Natural killer cell (primary cell): ENCODE data around the gene GLYR1. TPM values are rescaled to one million over a fixed set of nuclear protein-coding genes. Genes with fewer than 3 reads are reported as not detected.
"Not testable (repeated sequence)": the region's sequence is repeated elsewhere in the genome, so short reads cannot be mapped to it uniquely, and the experiment has no call there.

Experiments used
- ATAC-seq, 3 donors: fragments of 150-1000 bp in 2 of 3; fragments of 200-7000 bp in 1 of 3; cut with Tn5 transposase; 1 replicate in 1 of 3; 2 replicates in 2 of 3; pipeline ENCODE4 v1.10.0; 2021; ENCODE audit warnings: mild to moderate bottlenecking in 2 of 3, moderate library complexity in 2 of 3
- DNase-seq, 2 donors: peaks; one replicate each; pipeline versions ENCODE4 v3.0.0 to v3.0.0-alpha.2; 2013 to 2021; ENCODE audit warnings: mixed read lengths in 1 of 2
- H3K27ac ChIP-seq: one replicate; pipeline ENCODE4 v1.5.1; 2013; ENCODE audit warnings: mild to moderate bottlenecking, low read length
- H3K27me3 ChIP-seq: one replicate; pipeline ENCODE4 v1.6.1; 2013; ENCODE audit warnings: low read length; ENCODE audit not compliant: control insufficient read depth, insufficient read depth
- H3K36me3 ChIP-seq: one replicate; pipeline ENCODE4 v1.6.1; 2013; ENCODE audit warnings: low read length; ENCODE audit not compliant: control insufficient read depth, insufficient read depth
- H3K4me1 ChIP-seq: one replicate; pipeline ENCODE4 v1.6.1; 2013; ENCODE audit warnings: low read length; ENCODE audit not compliant: control insufficient read depth, insufficient read depth
- H3K4me3 ChIP-seq: one replicate; pipeline ENCODE4 v1.5.1; 2013; ENCODE audit warnings: low read length
- H3K9me3 ChIP-seq: one replicate; pipeline ENCODE4 v1.6.1; 2013; ENCODE audit warnings: low read length; ENCODE audit not compliant: control insufficient read depth, insufficient read depth
- H3K27ac Mint-ChIP-seq, 2 donors: one replicate each; pipeline ENCODE4 v1.8.0; 2022; ENCODE audit warnings: mild to moderate bottlenecking in 2 of 2, mixed read lengths in 2 of 2, moderate library complexity in 1 of 2
- H3K27me3 Mint-ChIP-seq, 2 donors: one replicate each; pipeline ENCODE4 v1.8.0; 2022; ENCODE audit warnings: low read depth in 2 of 2, mixed read lengths in 2 of 2
- H3K36me3 Mint-ChIP-seq: one replicate; pipeline ENCODE4 v1.8.0; 2022; ENCODE audit warnings: mixed read lengths
- H3K4me1 Mint-ChIP-seq, 2 donors: one replicate each; pipeline ENCODE4 v1.8.0; 2022; ENCODE audit warnings: mixed read lengths in 2 of 2
- H3K4me3 Mint-ChIP-seq: one replicate; pipeline ENCODE4 v1.8.0; 2022; ENCODE audit warnings: mild to moderate bottlenecking, moderate library complexity, mixed read lengths
- H3K9me3 Mint-ChIP-seq, 2 donors: one replicate each; pipeline ENCODE4 v1.8.0; 2022; ENCODE audit warnings: mixed read lengths in 2 of 2
- CTCF ChIP-seq: fragments of 200-600 bp; IDR thresholded peaks from one replicate; pipeline ENCODE4 v1.8.0; 2022; ENCODE audit warnings: antibody characterized with exemption
- WGBS: methylation state at CpG from one replicate; pipeline ENCODE4 v1.1.7; 2013; ENCODE audit warnings: missing lambda C conversion rate; ENCODE audit not compliant: insufficient coverage; 5-methylcytosine and 5-hydroxymethylcytosine counted together
- intact Hi-C: fragments of 100-400 bp; cut with micrococcal nuclease; formaldehyde crosslinking; loops from one replicate; pipeline ENCODE4 v1.14.2; 2022
- total RNA-seq, 4 donors: library from RNA; stranded (reverse); fragments of 120-200 nt in 1 of 4; gene quantifications; one replicate each; pipeline versions ENCODE4 v1.2.3 to v1.2.4, GENCODE V29; 2013 to 2022

The GLYR1 gene
- total RNA-seq: 100 to 1,000 TPM; 112 to 129 (median 125) TPM
- 70.2 TPM for total RNA-seq (2013)

- H3K27ac ChIP-seq: peak within 1 kb of the TSS; percentile 96
- peak within 1 kb of the TSS; percentile 76 for H3K4me3 ChIP-seq
- H3K9me3 ChIP-seq: no peaks in the 10 kb centered on the region
- Mint-ChIP-seq H3K27me3 (no peaks in the 10 kb centered on the region), H3K4me3 (peak within 1 kb of the TSS; percentile 98), H3K36me3 (no peaks in the 10 kb centered on the region), H3K9me3 (no peaks in the 10 kb centered on the region), H3K27ac (peak within 1 kb of the TSS; percentile 93 to 95), H3K4me1 (peaks cover 50% of the 10 kb centered on the region in 2 donors)
- DNase-seq (peak; percentile 99 to 100), ATAC-seq (peak; percentile 85 to 95 (median 89))
- peaks cover 18% of the 10 kb centered on the region for H3K36me3 ChIP-seq
- intact Hi-C loops: loop anchor here (5.0 to 10.0 kb wide), 2 partner anchors 80 to 248 kb away; partner anchors contain the start of genes EEF2KMT and ZNF500
- TF ChIP-seq CTCF: no peak
- H3K4me1 ChIP-seq: peaks cover 24% of the 10 kb centered on the region
- no peaks in the 10 kb centered on the region for H3K27me3 ChIP-seq
- WGBS: under 1% methylated on average over 126 of the region's 126 CpGs
These were observed at the start of gene GLYR1, which contains the start of gene UBN1 for GRCh38 chr16:4846901-4847773. Gene GLYR1 (minus strand): TSS chr16:4847288. CDS start chr16:4847265, 23 bp downstream. Gene UBN1 (plus strand): TSS chr16:4847481. CDS start chr16:4852918, 5,437 bp downstream.

DNA sequence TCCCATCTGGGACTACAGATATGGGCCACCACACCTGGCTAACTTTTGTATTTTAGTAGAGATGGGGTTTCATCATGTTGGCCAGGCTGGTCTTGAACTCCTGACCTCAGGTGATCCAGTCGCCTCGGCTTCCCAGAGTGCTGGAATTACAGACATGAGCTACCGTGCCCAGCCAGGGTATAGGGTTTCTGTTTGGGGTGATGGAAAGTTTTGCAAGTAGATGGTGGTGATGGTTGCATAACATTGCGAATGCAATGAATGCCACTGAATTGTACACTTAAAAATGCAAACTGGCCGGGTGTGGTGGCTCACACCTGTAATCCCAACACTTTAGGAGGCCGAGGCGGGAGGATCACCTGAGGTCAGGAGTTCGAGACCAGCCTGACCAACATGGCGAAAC lies 49.7 kb upstream of the GLYR1 start:
- H3K36me3 ChIP-seq, H3K4me1 ChIP-seq, H3K9me3 Mint-ChIP-seq, intact Hi-C loops, DNase-seq, H3K4me3 ChIP-seq, H3K4me1 Mint-ChIP-seq, ATAC-seq, H3K27me3 ChIP-seq, H3K9me3 ChIP-seq, H3K27ac ChIP-seq, H3K4me3 Mint-ChIP-seq, H3K27me3 Mint-ChIP-seq, H3K36me3 Mint-ChIP-seq, H3K27ac Mint-ChIP-seq: not testable (repeated sequence)
- WGBS: 93% methylated on average over 5 of the region's 9 CpGs

DNA sequence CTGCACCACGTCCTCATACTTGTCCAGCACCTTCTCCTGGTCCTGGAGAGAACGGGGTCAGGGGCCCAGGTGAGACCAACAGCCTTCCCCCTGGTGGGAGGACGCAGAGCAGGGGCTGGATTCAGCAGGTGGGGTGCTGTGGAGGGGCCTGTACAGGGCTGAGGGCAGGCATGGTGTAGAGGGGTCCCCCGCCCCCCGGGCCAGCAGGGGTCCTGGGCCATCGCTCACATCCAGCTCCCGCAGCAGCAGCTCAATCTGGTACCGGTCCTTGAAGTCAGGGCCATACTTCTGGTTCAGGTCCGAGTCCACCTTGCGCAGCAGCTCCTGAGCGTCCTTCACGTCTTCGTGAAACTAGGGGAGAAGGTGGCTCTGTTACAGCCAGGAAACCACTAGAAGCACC lies 48.3 kb upstream of the GLYR1 start:
- no peak for DNase-seq
- H3K4me3 ChIP-seq: no peak overlapping the region
- no peaks in the 10 kb centered on the region for H3K36me3 ChIP-seq
- no peak overlapping the region for H3K27ac Mint-ChIP-seq
- intact Hi-C loops: no loop called here
- WGBS: 91% methylated on average over 13 of the region's 13 CpGs
- H3K4me1 Mint-ChIP-seq: peaks cover 0 to 6% of the 10 kb centered on the region in 2 donors
- H3K36me3 Mint-ChIP-seq: no peaks in the 10 kb centered on the region
- no peaks in the 10 kb centered on the region for H3K9me3 Mint-ChIP-seq
- H3K4me3 Mint-ChIP-seq: no peak overlapping the region
- TF ChIP-seq CTCF: no peak
- H3K27ac ChIP-seq: no peak overlapping the region
- H3K9me3 ChIP-seq: no peaks in the 10 kb centered on the region
- H3K27me3 Mint-ChIP-seq: no peaks in the 10 kb centered on the region
- no peak for ATAC-seq
- H3K4me1 ChIP-seq: no peaks in the 10 kb centered on the region
- H3K27me3 ChIP-seq: no peaks in the 10 kb centered on the region

DNA sequence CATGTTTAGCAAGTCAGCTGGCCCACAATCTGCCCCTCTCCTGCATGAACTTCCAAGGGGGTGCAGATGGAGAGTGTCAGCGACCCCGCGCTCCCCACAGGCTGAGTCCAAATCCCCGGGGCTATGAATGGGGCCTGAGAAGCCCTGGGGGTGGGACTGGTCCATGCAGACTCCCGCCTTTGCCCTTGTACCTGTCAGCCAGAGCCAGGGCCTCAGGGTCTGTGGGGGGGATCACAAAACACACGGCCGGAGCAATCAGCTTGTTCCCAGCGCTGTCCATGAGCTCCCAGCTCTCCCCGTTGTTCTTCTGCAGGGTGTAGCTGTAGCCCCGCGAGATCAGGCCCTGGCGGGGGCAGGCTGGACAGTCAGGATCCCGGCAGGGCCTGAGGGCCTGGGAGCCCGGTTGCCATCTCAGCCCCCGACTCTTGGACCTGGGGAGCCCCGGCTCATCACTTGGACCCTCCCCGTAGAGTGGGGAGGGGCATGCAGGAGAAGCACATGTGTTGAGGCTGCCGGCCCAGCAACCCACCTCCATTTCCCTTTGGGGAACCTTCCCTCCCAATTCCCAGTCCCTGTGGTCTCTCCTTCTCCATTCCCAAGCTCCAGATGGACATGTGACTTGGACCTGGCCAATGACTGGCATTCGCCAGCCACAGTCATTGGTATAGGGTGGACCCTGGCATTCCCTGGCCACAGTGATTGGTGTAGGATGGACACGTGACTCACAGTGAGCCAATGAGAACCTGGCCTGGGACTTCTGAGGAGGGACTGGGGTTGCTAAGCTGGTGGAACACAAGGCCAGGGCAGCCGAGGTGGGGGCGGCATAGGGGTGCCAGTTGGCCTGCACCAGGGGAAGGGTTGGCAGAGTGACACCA lies 47.4 kb upstream of the GLYR1 start:
- Histone ChIP-seq H3K9me3 (no peaks in the 10 kb centered on the region), H3K4me3 (no peak overlapping the region), H3K27ac (no peak overlapping the region), H3K27me3 (no peaks in the 10 kb centered on the region), H3K4me1 (no peaks in the 10 kb centered on the region), H3K36me3 (no peaks in the 10 kb centered on the region)
- Mint-ChIP-seq H3K36me3 (no peaks in the 10 kb centered on the region), H3K27ac (no peak overlapping the region), H3K4me3 (no peak overlapping the region), H3K4me1 (peaks cover 0 to 6% of the 10 kb centered on the region in 2 donors), H3K9me3 (no peaks in the 10 kb centered on the region), H3K27me3 (no peaks in the 10 kb centered on the region)
- TF ChIP-seq CTCF: no peak
- no peak for ATAC-seq
- WGBS: 93% methylated on average over 22 of the region's 22 CpGs
- no peak for DNase-seq
- intact Hi-C loops: no loop called here
